Neural progenitor cell (in vitro differentiated cells): ENCODE results near the gene SEC23B. TPM values are rescaled to one million over a fixed set of nuclear protein-coding genes. Genes with fewer than 3 reads are reported as not detected.

ENCODE experiments used
- DNase-seq: peaks from one replicate; pipeline ENCODE4 v3.0.0-alpha.2; 2016; ENCODE audit warnings: low spot score
- H2AFZ ChIP-seq: fragments of 200-600 bp; sonication (generic); replicated peaks from 2 replicates; pipeline ENCODE4 v1.6.1; 2016; ENCODE audit warnings: antibody characterized with exemption
- H3F3A ChIP-seq: fragments of 200-600 bp; sonication (generic); 2 replicates; pipeline ENCODE4 v1.6.1; 2016; ENCODE audit warnings: antibody characterized with exemption, low read depth
- H3K27ac ChIP-seq: fragments of 200-600 bp; sonication (generic); 2 replicates; pipeline ENCODE4 v1.5.1; 2016; ENCODE audit warnings: mild to moderate bottlenecking
- H3K27me3 ChIP-seq: fragments of 200-600 bp; sonication (generic); 2 replicates; pipeline ENCODE4 v1.6.1; 2016; ENCODE audit warnings: mild to moderate bottlenecking, moderate library complexity
- H3K36me3 ChIP-seq: fragments of 200-600 bp; sonication (generic); 2 replicates; pipeline ENCODE4 v1.5.1; 2016
- H3K4me1 ChIP-seq: fragments of 200-600 bp; sonication (generic); 2 replicates; pipeline ENCODE4 v1.6.1; 2016; ENCODE audit warnings: mixed run types
- H3K4me2 ChIP-seq: fragments of 200-600 bp; sonication (generic); 2 replicates; pipeline ENCODE4 v1.6.1; 2016
- H3K4me3 ChIP-seq: fragments of 200-600 bp; sonication (generic); 2 replicates; pipeline ENCODE4 v1.5.1; 2016
- H3K79me2 ChIP-seq: fragments of 200-600 bp; sonication (generic); 2 replicates; pipeline ENCODE4 v1.6.1; 2016; ENCODE audit warnings: low read depth
- H3K9ac ChIP-seq: fragments of 200-600 bp; sonication (generic); 2 replicates; pipeline ENCODE4 v1.6.1; 2016
- H3K9me3 ChIP-seq: fragments of 200-600 bp; sonication (generic); 2 replicates; pipeline ENCODE4 v1.5.1; 2016; ENCODE audit warnings: low read depth
- H4K20me1 ChIP-seq: fragments of 200-600 bp; sonication (generic); 2 replicates; pipeline ENCODE4 v1.6.1; 2016; ENCODE audit warnings: low read depth
- H3K27ac Mint-ChIP-seq: 3 replicates; pipeline ENCODE4 v1.8.0; 2021; ENCODE audit warnings: mixed read lengths
- H3K27me3 Mint-ChIP-seq: 2 replicates; pipeline ENCODE4 v1.8.0; 2022; ENCODE audit warnings: low read depth, mild to moderate bottlenecking, inconsistent platforms, moderate library complexity, mixed read lengths; ENCODE audit not compliant: insufficient read depth
- H3K36me3 Mint-ChIP-seq: 3 replicates; pipeline ENCODE4 v1.8.0; 2021; ENCODE audit warnings: mixed read lengths
- H3K4me1 Mint-ChIP-seq: 3 replicates; pipeline ENCODE4 v1.8.0; 2021; ENCODE audit warnings: mixed read lengths
- H3K4me3 Mint-ChIP-seq: 3 replicates; pipeline ENCODE4 v1.8.0; 2021; ENCODE audit warnings: mild to moderate bottlenecking, moderate library complexity, mixed read lengths
- H3K9me3 Mint-ChIP-seq: 3 replicates; pipeline ENCODE4 v1.8.0; 2020; ENCODE audit warnings: mixed read lengths
- EZH2 ChIP-seq: fragments of 200-600 bp; sonication (generic); IDR thresholded peaks from 2 replicates; pipeline ENCODE4 v1.6.1; 2017; ENCODE audit warnings: antibody characterized with exemption, mild to moderate bottlenecking, moderate library complexity
- EZH2phosphoT487 ChIP-seq: fragments of 200-600 bp; sonication (generic); IDR thresholded peaks from 2 replicates; pipeline ENCODE4 v1.6.1; 2017; ENCODE audit warnings: antibody characterized with exemption
- total RNA-seq: library from RNA; depleted of rRNA; stranded (reverse); fragments of >200 nt; gene quantifications from 2 replicates; pipeline ENCODE4 v1.2.3, GENCODE V29; 2015; ENCODE audit warnings: low replicate concordance
- TF ChIP-seq, protein P1 (sequence below): fragments of 200-600 bp; sonication (generic); IDR thresholded peaks from 2 replicates; pipeline ENCODE4 v1.5.1; 2017; ENCODE audit warnings: antibody characterized with exemption, mild to moderate bottlenecking

The SEC23B gene
- total RNA-seq, 1 donor from 2014 or later, result 57.2 TPM

DNA sequence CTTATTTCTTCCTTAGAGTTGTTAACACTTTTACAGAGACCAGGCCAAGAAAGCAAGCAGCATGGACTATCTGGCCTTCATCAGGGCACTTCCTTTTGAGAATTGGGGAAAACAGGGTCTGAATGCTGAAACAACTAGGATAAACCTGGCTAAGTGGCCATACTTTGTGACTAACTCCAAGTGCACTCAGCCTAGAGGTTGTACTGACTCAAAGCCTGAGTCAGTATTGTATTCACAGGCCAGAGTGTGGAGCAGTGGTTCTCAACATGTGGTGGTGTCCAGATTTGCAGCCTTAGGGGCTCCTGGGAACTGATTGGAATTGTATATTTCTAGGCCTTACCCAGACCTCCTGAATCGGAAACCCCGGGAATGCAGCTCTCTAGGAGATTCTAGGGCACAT lies 20.1 kb downstream of the SEC23B start:
- Histone ChIP-seq H3F3A (no peaks in the 10 kb centered on the region), H3K27ac (no peak overlapping the region), H3K9me3 (no peaks in the 10 kb centered on the region), H3K27me3 (no peaks in the 10 kb centered on the region), H3K4me1 (no peaks in the 10 kb centered on the region), H4K20me1 (no peaks in the 10 kb centered on the region), H3K4me3 (no peak overlapping the region), H3K79me2 (no peaks in the 10 kb centered on the region), H3K9ac (no peak overlapping the region), H2AFZ (no peak overlapping the region), H3K36me3 (peaks cover 5% of the 10 kb centered on the region), H3K4me2 (no peak overlapping the region)
- Mint-ChIP-seq H3K4me1 (no peaks in the 10 kb centered on the region), H3K27me3 (no peaks in the 10 kb centered on the region), H3K36me3 (peaks cover 34% of the 10 kb centered on the region), H3K4me3 (no peak overlapping the region), H3K9me3 (no peaks in the 10 kb centered on the region), H3K27ac (no peak overlapping the region)
- no peak for DNase-seq
- TF ChIP-seq EZH2phosphoT487 (no peak), EZH2 (no peak)
- TF ChIP-seq, protein P1, sequence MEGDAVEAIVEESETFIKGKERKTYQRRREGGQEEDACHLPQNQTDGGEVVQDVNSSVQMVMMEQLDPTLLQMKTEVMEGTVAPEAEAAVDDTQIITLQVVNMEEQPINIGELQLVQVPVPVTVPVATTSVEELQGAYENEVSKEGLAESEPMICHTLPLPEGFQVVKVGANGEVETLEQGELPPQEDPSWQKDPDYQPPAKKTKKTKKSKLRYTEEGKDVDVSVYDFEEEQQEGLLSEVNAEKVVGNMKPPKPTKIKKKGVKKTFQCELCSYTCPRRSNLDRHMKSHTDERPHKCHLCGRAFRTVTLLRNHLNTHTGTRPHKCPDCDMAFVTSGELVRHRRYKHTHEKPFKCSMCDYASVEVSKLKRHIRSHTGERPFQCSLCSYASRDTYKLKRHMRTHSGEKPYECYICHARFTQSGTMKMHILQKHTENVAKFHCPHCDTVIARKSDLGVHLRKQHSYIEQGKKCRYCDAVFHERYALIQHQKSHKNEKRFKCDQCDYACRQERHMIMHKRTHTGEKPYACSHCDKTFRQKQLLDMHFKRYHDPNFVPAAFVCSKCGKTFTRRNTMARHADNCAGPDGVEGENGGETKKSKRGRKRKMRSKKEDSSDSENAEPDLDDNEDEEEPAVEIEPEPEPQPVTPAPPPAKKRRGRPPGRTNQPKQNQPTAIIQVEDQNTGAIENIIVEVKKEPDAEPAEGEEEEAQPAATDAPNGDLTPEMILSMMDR, result no peak

DNA sequence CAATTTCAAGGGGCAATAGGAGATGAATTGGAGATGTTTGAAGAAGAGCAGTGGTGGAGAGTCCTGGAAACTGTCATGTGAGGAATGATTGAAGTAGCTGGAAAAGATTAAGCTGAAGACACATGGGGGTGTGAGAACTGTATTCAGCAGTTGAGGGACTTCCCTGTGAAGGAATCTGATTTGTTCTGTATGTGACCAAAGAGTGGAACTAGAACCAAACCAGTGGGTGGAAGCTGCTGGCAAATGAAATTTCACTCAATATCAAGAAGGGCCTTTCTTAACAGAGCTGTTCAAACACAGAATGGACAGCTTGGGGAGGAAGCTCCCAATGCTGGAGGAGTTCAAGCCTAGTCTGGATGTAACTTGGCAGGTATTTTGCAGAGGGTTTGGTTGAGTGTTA lies 21.3 kb downstream of the SEC23B start:
- TF ChIP-seq EZH2 (no peak), EZH2phosphoT487 (no peak)
- TF ChIP-seq, protein P1, result no peak
- Histone ChIP-seq H4K20me1 (no peaks in the 10 kb centered on the region), H3K4me2 (no peak overlapping the region), H3K4me1 (no peaks in the 10 kb centered on the region), H3F3A (no peaks in the 10 kb centered on the region), H3K79me2 (no peaks in the 10 kb centered on the region), H3K9me3 (no peaks in the 10 kb centered on the region), H3K27ac (no peak overlapping the region), H3K4me3 (no peak overlapping the region), H3K9ac (no peak overlapping the region), H2AFZ (no peak overlapping the region), H3K36me3 (peaks cover 5% of the 10 kb centered on the region), H3K27me3 (no peaks in the 10 kb centered on the region)
- Mint-ChIP-seq H3K4me3 (no peak overlapping the region), H3K27me3 (no peaks in the 10 kb centered on the region), H3K4me1 (no peaks in the 10 kb centered on the region), H3K27ac (no peak overlapping the region), H3K9me3 (no peaks in the 10 kb centered on the region), H3K36me3 (peaks cover 32% of the 10 kb centered on the region)
- DNase-seq, result no peak

DNA sequence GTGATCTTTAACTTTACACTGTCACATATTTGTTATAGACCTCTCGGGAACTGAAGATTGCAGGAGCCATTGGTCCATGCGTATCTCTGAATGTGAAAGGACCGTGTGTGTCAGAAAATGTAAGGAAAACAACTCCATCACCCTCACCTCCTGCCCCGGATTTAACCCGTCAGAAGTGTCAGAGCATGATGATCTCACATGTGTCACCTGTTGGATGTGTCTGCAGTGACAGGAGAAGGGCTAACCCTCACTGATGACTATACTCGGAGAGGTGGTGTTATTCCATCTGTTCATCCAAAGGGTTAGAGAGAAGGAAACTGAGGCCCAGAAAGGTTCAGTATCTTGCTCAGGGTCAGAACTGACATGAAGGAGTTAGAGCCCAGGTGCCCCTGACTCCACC lies 24.9 kb downstream of the SEC23B start:
- no peak overlapping the region for H3K4me3 Mint-ChIP-seq
- H3K4me2 ChIP-seq, result no peak overlapping the region
- H3K9me3 Mint-ChIP-seq, result no peaks in the 10 kb centered on the region
- no peaks in the 10 kb centered on the region for H3K27me3 ChIP-seq
- H2AFZ ChIP-seq, result no peak overlapping the region
- H3K36me3 ChIP-seq, result peaks cover 9% of the 10 kb centered on the region
- H3F3A ChIP-seq, result no peaks in the 10 kb centered on the region
- no peak overlapping the region for H3K27ac ChIP-seq
- DNase-seq, result no peak
- H3K9me3 ChIP-seq, result no peaks in the 10 kb centered on the region
- H3K9ac ChIP-seq, result no peak overlapping the region
- H3K27me3 Mint-ChIP-seq, result no peaks in the 10 kb centered on the region
- no peaks in the 10 kb centered on the region for H3K4me1 Mint-ChIP-seq
- H4K20me1 ChIP-seq, result no peaks in the 10 kb centered on the region
- no peak overlapping the region for H3K4me3 ChIP-seq
- no peak overlapping the region for H3K27ac Mint-ChIP-seq
- H3K79me2 ChIP-seq, result no peaks in the 10 kb centered on the region
- TF ChIP-seq, protein P1, result no peak
- TF ChIP-seq EZH2phosphoT487 (no peak), EZH2 (no peak)
- H3K36me3 Mint-ChIP-seq, result peaks cover 38% of the 10 kb centered on the region
- no peaks in the 10 kb centered on the region for H3K4me1 ChIP-seq
